Activated T-helper 9 cell treated with anti-CD3 and anti-CD28 coated beads, Interleukin-2, amount 50 U/mL, for 16 hours (primary cell): ENCODE results near the gene ZNHIT1.
"Not testable (repeated sequence)": the region's sequence is repeated elsewhere in the genome, so short reads cannot be mapped to it uniquely, and the experiment has no call there.

Experiments
- DNase-seq: peaks from one replicate; pipeline ENCODE4 v3.0.0-alpha.2; 2020; ENCODE audit warnings: low read depth

The ZNHIT1 gene

DNA sequence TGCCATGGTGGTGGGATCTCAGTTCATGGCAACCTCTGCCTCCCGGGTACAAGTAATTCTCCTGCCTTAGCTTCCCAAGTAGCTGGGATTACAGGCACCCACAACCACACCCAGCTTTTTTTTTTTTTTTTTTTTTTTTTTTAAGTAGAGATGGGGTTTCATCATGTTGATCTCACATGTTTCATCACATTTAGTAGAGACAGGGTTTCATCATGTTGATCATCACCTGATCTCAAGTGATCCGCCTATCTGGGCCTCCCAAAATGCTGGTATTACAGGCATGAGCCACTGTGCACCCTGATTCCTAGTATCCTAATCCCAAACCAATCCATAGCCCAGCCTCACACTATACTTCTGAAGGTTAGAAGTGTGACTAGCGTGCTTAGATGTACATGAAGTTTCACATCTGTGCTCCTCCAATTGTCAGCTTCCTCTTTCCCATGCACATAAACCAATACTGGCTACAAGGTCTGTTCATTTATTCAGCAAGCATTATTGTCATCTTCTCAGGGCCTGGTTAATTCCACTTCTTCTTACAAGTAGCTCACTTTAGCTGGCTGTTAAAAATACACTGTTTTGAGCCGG lies 31.0 kb upstream of the ZNHIT1 start:
- no peak for DNase-seq

DNA sequence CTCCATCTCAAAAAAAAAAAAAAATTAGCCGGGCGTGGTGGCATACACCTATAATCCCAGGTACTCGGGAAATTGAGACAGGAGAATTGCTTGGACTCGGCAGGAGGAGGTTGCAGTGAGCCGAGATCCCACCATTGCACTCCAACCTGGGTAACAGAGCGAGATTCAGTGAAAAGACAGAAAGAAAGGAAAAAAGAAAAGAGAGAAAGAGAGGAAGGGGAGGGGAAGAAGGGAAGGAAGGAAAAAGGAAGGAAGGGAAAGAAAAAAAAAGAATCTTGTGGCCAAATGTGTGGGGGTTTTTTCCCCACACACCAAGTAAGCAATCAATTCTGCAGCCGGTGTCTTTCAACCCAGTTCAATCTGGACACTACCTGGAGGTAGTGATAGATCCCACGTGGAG lies 28.9 kb upstream of the ZNHIT1 start:
- no peak for DNase-seq

DNA sequence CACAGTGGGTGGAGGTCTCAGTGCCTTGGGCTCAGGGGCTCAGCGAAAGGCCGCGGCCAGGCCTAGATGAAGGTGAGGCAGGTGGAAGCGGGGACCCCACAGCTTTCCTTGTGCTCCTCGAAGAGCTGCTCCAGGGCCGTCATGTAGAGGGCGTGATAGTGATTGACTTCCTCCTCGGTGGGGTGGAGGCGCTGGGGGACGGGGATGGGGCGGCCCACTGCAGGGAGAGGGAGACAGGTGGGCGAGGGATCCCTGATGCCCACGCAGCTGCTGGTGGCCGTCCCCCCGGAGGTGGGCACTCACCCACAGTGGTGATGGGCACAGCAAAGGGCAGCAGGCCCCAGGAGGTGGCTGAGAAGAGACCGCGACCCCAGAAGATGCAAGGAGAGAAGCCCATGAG lies 22.1 kb upstream of the ZNHIT1 start:
- DNase-seq = no peak

DNA sequence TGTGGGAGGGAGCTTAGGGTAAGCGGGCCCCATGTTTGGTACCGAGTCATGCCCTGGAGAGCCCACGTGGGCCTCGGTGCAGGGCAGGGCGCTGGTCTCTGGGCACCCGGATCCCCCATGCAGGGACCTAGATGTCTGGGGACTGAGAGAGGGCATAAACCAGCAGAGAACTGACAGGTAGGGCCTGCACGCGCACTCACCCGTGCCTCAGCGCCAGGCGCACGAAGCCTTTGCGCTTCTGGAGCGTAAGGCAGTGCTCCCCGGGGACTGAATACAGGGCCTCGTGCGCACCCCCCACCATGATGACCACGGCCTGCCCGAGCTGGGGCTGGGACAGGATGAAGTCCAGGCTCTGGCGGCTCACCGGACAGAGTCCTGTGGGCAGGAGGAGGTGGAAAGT lies 20.0 kb upstream of the ZNHIT1 start:
- no peak for DNase-seq

DNA sequence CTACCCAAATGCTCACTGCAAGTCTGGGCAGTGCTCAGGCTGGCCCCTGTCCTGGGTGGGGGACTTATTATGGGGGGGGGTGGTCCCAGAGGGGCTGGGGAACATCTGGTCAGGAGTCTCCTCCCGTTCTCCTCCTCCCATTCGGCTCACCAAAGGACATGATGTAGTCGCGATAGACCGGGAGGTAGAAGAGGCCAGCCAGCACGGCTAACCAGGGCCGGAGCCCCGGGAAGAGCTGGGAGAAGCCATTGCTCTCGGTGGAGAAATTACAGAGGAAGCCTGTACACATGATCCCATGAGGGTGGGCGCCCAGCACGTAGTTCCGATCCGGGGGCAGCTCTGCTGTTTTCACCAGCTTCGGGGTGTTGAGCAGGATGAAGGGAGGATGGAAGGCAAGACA lies 19.5 kb upstream of the ZNHIT1 start:
- no peak for DNase-seq

DNA sequence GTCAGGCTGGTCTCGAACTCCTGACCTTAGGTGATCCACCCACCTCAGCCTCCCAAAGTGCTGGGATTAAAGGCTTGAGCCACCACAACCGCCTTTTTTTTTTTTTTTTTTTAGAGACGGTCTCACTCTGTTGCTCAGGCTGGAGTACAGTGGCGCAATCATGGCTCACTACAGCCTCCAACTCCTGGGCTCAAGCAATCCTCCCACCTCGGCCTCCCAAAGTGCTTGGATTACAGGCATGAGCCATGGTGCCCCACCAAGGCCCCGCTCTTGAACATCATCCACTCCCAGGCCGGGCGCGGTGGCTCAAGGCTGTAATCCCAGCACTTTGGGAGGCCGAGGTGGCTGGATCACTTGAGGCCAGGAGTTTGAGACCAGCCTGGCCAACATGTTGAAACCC lies 18.4 kb upstream of the ZNHIT1 start:
- not testable (repeated sequence) for DNase-seq

DNA sequence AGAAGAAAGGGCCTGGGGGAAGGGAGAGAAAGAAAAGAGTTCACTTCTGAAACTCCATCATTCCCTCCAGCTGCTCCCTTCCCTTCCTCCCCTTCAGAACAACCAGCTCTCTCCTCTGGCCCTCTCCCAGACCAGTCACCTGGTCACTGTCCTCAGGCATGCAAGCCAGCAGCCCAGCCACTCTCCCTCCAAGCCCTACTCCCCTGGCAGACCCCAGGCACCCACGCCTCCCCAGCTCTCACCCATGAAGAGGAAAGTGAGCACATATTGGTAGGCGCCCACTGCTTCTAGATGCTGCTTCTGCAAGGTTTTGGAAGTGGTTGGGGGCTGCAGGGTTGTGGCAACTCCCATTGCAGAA lies 17.5 kb upstream of the ZNHIT1 start:
- DNase-seq = no peak

DNA sequence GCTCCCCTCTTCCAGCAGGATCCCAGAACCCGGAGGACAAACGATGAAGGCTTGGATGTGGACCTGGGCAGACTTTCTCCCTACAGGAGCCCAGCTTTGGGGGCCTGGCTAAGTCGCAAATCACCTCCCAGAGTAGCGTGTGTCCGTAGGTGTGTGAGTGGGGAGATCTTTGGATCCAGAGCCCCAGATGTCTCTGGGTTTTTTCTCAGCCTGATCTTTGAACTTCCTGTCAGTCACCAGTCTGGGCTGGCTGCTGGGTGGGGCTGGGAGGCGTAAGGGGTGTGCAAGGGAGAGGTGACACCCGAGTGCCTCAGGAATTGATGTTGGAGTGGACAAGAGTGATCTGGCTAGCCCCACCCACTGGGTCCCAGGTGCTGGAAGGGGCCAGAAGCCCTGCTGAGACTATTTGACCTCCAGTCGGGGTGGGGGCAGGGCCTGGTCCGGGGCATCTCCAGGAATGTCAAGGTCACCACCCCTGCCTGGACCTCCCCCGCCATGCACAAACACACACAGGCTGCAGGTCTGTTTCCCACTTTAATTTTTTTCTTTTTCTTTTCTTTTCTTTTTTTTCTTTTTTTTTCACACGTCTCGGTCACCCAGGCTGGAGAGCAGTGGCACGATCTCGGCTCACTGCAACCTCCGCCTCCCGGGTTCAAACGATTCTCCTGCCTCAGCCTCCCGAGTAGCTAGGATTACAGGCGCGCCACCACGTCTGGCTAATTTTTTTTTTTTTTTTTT lies 16.9 kb upstream of the ZNHIT1 start, which contains the start of gene MOGAT3:
MOGAT3 (minus strand) TSS at position 175 of the 738 bp plus-strand sequence. CDS start 182 bp downstream, outside the sequence.
- no peak for DNase-seq

DNA sequence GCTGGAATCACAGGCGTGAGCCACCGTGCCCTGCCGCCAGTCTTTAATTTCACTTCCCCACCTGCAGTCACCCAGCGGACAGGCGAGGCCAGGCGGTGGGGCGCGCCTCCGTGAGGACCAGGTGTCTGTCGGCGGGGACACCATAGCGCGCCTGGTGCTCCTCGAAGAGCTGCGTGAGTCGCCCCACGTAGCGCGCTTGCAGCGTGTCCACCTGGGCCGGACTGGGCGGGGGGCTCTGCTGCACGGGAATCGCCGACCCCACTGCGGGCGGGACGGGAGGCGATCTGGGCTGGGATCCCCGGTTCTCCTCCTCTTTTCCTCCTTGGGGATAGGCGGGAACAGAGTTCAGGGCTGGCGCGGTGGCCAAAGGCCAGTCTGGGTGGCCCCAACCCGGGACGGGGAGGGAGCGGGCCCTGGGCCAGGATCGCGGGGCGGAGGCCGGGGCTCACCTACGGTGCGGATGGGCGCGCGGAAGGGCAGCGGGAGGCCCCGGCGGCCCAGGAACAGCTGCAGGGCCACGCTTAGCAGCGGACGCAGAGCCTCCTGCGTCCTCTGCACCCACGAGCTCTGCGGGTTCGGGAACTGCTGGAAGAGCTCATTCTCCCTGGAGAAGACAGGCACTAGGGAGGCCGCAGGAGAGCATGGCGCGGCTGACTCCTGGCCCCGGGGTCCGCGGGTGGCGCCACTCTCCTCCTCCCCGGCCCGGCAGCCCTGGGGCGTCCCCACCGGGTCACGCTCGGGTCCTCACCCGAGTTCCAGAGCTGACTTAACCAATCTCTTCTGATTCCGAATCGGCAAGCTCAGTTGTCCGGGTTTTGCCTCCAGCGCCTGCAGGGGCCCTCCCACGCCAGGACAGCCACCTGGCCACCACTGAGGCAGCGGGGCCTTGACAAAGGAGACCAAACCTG lies 16.0 kb upstream of the ZNHIT1 start:
- DNase-seq = no peak

DNA sequence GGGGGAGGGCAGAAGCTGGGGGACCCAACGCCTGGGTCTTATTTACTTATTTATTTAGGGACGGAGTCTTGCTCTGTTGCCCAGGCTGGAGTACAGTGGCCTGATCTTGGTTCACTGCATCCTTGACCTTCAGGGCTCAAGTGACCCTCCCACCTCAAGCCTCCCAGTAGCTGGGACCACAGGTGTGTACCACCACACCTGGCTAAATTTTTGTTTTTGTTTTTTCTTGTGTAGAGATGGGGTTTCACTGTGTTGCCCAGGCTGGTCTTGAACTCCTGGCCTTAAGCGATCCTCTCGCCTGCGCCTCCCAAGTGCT lies 15.4 kb upstream of the ZNHIT1 start:
- DNase-seq = no peak

DNA sequence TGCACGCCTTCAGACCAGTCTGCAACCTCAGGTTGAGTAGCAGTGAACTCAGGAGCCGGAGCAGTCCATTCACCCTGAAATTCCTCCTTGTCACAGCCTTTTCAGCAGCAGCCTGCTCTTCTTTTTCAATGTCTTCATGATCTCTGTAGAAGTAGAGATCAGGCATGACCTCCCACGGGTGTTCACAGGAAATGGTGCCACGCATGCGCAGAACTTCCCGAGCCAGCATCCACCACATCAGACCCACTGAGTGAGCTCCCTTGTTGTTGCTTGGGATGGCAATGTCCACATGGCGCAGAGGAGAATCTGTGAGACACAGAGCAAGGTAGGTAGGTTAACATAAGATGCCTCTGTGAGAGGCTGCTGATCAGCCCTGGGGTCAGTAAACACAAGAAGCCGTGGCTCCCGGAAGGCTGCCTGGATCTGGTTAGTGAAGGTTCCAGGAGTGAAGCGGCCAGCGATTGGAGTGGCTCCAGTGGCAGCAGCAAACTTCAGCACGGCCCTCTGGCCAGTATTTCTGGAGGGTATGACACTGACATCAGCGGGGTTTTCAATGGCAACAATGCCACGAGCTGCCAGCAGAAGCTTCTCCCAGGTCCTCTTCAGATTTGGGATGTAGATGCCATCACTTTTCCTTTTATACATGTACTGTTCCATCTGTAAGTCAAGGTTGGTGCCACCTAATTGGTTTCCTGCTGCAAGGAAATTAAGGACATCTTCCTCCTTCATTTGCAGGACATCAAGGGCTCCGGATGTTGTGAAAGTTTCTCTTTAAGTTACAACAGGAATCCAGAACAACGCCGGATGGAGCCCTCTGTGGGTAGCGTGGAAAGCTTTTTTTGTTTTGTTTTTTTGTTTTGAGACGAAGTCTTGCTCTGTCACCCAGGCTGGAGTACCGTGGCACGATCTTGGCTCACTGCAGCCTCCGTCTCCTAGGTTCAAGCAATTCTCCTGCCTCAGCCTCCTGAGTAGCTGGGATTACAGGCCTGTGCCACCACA lies 13.9 kb upstream of the ZNHIT1 start:
- not testable (repeated sequence) for DNase-seq

DNA sequence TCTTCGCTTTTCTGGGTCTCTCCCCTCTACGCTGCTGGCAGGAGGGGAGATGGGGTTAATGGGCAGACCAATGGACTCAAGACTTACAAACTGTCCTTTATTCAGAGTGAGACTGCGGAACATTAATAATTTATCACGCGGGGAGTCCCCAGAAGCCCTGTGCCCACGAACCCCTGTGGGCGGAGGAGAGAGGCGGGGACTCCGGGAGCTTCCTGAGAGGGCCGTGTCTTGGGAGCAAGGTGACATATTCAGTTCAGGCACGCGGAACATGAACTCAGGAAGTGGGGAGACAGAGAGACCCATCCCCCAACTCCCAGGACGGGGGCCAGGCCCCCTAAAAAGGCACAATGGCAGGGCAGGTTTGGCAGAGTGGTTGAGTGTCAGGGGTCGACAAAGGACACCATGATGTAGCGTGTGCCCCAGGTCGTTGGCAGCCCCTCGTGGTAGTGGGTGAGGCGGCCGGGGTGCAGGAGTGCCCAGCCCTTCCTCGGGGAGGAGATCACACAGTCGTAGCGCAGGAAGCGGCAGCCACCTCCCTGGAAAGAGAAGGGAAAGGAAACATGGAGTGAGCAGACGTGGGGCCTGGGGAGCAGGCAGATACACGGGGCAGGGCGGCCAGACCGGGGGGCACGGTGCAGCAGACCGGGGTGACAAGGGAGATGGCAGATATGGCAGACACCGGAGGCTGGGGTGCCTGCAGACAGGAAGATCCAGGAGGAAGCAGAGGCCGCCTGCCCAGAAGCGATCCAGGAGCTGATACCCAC lies 11.9 kb upstream of the ZNHIT1 start:
- no peak for DNase-seq

DNA sequence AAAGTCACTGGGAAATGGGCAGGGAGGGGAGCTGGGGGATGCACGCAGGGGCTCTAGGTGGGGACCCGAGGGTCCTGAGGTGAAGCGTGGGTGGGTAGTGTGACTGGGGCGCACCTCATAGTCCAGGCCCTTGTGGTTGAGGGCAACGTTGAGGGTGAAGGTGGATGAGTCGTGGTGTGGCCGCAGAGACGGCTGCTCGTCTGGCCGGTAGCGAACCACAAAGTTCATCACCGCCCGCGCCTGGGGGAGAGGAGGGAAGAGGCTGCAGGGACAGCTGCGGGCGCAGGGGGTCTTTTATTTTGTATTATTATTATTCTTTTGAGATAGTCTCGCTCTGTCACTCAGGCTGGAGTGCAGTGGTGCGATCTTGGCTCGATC lies 11.3 kb upstream of the ZNHIT1 start:
- no peak for DNase-seq

DNA sequence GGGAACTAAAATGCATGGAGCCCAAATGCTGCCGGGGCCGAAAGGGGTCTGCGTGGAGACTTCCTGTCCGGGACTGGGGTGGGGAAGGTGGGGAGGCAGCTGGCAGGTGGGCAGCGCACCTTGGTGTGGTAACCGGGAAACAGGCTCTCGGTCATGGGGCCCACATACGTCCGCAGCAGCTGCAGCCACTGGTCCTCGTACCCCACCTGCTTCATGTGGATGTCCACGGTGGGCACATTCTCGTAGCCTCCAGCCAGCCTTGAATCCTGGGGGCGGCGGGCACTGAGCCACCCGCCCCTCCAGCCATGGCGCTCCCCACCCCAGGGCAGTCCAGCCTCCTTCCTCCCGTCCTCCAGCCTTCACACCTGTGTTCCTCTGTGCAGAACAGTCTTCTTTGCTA lies 10.5 kb upstream of the ZNHIT1 start:
- DNase-seq = no peak

DNA sequence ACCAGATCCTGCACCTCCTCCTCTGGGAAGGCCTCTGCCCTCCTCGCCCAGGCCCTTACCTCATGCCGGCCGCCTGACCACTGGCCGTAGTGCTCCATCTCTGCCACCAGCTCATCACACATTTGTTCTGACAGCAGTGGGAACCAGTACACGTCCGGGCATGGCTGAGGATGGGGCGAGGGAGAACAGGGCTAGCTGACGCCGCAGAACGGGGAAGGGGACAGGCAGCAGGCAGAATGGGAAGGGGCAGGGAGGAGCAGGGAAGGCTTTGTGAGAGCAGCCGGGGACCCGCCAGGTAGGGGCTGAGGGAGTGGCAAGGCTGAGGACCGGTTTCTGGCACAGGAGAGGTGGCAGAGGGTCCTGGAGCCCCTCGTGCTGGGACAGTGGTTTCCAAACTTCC lies 9.2 kb upstream of the ZNHIT1 start:
- no peak for DNase-seq

DNA sequence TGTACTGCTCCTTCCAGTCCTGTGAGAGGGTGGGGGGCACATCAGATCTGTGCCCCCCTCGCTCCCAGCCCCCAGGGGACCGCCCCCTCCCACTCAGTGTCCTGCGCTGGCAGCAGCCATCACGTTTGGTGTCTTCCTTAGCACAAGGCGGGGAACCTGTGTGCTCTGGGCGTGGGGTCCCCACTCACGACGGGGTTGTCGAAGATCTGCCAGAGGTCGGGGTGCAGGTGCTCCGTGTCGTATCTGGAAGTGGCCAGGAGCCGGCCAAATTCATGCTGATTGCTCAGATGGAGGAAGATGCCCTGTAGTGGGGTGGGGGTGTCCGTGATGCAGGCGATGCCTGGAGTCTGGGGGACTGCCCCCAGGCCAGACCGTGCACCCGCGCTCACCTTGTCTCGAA lies 7.8 kb upstream of the ZNHIT1 start:
- DNase-seq = no peak

DNA sequence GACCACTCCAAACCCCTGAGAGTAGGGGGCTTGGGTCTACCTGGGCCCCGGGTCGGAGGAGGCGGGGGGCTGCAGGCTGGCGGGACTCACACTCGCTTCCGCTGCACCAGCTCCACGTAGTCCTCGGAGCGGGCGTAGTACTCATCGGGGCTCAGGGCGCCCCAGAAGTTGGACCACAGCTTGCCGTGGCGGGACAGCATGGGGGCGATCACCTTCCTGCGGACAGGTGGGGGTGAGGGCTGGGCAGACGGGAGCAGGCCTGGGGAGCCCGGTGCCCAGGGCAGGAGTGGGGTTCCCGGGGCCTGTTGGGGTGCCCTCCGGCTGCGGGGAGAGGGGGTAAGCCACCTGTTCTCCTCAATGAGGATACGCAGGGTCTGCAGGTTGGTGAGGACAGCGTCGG lies 6.5 kb upstream of the ZNHIT1 start:
- DNase-seq = no peak

DNA sequence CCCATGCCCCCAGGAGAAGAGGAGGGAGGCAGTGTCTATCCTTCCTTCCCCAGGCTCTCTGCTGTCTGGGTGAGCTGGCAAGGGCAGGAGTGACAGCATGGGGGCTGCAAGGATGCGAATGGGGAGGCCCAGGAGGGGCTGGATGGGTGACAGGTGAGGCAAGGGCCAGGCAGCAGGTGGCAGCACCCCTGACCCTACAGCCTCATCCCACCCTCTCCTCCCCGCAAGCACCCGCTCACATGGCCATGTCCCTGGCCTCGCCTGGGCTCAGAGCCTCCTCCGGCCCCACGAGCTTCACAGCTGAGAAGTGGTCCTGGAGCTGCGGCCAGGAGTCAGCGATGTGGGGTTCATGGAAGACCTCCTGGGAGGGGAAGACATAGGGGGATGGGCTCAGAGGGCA lies 6.0 kb upstream of the ZNHIT1 start:
- DNase-seq = no peak

DNA sequence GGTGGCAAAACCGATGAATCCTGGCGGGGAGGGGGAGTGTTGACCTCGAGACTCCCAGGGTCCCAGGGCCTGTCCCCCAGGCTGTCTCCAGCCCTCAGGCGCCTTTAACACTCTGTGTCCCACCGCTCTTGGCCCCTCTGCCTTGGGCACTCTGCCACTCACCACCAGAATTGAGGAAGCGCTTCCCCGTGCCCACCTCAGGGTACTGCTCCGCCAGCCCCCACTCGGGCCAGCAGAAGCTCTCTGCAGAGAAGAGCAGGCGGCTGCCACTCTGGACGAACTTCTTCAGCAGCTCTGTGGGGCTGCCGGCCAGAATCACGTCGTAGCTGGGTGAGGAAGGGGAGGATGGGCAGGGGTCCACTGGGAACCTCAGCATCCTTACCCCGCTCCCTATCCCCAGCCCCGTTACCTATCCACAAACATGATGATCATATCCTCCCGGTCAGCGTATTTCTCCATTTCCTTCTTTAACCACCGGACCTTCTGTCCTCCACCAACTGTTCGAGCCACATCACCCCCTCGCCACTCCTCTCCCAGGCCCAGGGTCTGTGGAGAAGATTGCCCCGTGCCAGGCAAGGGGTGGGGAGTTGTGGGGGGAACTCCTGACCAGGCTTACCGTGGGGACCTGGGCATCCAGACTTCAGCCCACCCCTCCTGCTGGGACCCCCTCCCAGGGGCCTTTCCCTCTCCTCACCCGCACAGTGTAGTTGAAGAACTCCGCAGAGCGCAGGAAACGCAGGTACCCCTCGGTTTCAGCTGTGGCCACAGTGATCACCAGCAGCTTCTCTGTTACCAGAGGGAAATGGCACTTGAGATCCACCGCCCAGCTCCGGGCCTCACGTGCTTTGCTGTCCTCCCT lies 1.7 kb upstream of the ZNHIT1 start:
- DNase-seq = no peak

DNA sequence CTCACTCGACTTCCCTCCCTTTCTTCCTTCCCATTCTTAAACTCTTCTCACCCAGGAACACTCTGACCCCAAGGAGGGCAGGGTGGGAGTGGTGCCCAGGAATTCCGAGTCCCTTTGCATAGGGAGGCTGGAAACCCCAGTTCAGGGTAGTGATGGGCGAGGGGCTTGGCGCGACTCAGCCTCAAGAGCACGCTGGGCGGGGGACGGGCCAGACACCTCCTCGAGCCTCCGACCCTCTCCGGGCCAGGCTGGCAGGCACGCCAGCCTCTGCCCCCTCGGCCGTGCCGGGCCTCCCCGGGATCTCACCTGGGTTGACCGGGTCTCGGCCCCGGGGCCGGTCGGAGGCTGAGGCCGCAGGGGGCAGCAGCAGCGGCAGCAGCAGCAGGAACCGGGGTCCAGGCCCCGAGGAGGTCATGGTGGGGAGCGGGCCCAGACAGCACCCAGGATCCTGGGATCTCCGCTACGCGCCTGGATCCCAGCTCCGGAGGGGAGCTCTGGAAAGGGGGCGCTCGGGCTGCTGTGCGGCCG lies 1.0 kb upstream of the ZNHIT1 start:
- DNase-seq = no peak
